GM12873 (cell line): ENCODE data around the gene EHBP1L1.

Source experiments
- TF ChIP-seq, protein P1 (sequence below): IDR thresholded peaks from 2 replicates; pipeline ENCODE4 v1.5.1; 2012; ENCODE audit warnings: low read depth, mild to moderate bottlenecking, moderate library complexity, low read length, control low read depth; ENCODE audit not compliant: insufficient read depth; ENCODE audit errors: missing control alignments

The EHBP1L1 gene

DNA sequence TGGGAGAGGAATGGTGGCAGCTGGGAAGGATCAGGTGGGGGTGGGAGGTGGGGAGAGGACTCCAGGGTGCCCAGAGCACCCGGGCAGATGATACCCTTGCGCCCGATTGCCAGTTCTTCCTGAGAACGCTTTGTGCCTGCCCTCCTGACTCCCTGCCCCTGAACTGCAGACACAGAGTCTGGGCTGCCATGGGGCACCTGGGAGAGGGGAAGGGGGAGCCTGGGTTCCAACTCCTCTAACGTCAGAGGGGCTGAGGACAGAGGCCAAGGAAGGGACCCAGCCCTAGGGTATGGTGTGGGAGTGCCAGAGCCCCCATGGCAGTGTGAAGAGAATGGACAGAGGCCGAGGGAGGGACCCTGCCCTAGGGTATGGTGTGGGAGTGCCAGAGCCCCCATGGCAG, 20.7 kb downstream of the EHBP1L1 start:
- TF ChIP-seq, protein P1, sequence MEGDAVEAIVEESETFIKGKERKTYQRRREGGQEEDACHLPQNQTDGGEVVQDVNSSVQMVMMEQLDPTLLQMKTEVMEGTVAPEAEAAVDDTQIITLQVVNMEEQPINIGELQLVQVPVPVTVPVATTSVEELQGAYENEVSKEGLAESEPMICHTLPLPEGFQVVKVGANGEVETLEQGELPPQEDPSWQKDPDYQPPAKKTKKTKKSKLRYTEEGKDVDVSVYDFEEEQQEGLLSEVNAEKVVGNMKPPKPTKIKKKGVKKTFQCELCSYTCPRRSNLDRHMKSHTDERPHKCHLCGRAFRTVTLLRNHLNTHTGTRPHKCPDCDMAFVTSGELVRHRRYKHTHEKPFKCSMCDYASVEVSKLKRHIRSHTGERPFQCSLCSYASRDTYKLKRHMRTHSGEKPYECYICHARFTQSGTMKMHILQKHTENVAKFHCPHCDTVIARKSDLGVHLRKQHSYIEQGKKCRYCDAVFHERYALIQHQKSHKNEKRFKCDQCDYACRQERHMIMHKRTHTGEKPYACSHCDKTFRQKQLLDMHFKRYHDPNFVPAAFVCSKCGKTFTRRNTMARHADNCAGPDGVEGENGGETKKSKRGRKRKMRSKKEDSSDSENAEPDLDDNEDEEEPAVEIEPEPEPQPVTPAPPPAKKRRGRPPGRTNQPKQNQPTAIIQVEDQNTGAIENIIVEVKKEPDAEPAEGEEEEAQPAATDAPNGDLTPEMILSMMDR: no peak

DNA sequence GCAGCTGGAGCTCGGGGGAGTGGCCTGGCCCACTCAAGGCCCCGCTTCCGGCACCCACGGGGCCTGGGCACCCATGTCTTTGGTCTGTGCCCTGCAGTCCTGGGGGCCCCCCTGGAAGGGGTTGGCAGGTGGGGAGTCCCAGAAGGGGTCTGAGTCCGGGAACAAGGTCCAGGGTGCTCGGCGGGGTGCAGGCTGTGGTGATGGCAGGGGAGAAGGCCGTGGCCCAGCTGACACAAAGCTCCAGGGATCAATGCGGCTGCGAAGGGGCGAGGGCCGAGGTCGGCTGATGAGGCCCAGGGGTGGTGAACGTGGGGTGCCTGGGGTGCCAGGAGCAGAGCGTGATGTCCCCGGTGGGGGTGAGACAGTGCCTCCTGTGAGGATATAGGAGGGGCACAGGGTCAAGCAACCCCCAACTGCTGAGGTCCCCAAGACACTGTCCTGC, 22.4 kb downstream of the EHBP1L1 start:
- TF ChIP-seq, protein P1: no peak

DNA sequence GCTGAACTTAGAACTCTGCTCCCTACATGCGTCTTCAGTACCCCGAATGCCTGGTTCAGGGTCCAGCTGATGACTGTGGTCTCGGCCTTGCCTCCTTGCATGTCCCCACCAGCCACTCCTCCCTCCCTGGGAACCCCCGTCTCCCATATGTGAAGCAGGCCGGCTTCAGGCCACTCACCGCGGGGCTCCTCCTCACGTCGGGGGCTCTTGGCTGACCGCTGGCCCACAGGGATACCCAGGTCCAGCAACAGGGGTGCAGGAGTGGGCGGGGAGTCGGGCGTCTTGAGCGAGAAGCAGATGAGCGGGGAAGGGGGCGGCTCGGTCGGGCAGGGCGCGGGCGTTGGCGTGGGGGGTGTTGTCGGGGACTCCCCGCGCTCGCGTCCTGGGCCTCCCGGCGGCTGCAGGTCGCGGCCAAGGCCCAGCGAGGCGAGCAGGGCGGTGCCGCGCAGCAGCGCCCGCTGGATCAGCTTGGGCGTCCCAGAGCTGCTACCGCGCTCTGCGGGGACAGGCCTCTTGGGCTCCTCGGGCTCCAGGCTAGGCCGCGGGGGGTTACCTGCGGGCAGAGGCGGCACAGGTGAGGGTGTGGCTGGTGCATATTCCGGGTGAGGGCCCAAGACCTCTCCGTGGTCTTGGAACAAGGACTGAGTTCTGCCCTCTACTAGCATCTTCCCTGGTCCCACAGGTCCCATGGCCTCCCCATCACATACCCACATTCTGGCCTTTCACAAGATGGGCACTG, 23.5 kb downstream of the EHBP1L1 start:
- TF ChIP-seq, protein P1: no peak

DNA sequence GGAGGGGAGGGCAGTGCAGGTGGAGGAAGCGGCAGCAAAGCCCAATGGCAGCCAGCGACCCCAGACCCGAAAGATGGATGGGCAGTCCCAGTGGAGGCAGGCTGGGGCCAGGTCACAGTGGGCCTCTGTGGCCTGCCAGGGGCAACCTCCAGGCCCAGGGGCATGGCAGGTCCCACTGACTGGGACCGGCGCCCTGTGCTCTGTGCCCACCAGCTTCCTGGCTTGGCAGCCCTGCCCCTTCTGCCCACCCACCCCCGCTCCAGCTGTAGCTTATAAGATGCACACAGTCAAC, 24.0 kb downstream of the EHBP1L1 start:
- TF ChIP-seq, protein P1: no peak

DNA sequence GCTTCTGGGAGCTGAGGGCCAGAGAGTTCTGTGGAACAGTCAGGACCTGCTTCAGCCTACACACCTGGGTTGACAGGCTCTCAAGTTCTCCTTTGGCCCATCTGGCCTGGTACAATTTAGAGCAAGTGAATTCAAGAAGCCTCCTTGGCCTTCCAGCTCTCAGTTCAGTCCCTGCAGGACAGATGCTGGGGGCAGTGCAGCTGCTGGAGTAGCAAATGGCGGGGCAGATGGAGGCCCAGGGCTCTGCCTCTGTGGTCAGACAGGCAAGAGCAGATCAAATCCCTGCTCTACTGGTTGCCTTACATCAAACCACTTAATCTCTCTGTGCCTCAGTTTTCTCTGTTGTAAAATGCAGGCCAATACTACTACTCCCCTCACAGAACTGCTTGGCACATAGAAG, 28.4 kb downstream of the EHBP1L1 start:
- TF ChIP-seq, protein P1: no peak

DNA sequence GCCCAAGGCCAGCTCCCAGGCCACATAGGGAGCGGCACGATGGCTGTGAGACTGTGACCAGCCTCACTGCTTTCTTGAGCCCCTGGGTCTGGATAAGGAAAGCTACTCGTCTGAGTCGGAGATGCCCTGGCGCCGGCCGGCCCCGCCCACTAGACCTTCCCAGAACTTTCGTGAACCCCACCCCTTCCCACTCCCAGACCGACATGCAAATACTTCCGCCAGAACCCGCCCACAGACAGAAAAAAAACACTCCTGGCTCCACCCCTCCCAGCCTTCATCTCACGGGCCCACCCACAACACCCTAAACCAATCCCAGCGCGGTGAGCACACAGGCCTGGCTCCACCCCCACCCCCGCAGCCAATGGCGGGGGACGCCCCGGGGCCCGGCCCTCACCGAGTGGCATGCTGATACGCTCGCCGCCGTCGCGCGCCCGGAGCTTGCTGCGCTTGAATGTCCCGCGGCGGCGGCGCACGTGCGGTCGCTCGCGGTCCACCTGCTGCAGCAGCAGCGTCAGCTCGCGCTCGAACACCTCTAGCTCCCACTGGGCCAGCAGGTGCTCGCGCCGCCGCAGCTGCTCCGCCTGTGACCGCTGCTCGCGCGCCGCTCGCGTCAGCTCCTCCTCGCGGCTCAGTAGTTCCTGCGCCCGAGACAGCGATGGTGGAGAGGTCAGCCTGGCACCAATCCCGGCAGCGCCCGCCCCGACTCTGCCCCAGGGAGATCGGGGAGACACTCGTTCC, 31.2 kb downstream of the EHBP1L1 start:
- TF ChIP-seq, protein P1: no peak

DNA sequence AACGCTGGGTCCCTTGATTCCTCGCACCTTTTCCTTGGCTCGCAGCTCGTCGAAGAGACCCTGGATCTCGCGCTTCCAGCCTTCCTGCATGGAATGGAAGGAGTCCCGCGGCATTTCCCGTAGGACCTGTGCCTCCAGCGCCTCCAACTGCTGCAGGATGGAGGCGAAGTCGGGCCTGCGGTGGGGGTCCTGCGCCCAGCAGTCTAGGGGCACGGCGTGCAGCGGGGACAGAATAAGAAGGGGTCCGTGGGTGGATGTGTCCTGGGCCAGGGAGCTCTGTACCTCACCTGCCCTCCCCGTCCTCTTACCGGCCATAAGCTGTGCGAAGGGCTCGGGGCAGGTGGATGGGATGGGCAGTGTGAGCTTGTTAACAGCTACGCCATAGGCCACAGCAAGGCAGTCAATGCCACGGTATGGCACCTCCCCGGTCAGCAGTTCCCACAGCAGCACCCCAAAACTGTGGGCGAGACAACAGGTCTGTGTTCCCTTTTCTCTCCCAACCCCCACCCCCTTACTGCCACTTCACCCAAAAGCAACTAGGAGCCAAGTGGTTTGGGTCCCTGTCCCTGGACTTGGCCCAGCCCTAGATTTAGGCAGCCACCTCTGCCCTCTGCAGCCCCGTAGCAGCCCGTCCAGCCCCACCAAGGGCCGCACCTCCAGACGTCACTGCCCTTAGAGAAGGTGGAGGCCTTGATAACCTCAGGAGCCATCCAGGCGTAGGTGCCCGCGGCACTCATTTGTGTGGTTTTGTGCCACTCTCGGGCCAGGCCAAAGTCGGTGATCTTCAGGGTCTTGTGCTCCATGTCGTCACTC, 32.0 kb downstream of the EHBP1L1 start:
- TF ChIP-seq, protein P1: no peak
